Aorta (tissue), 5 donors: ENCODE results near the gene ADPRH. TPM values are rescaled to one million over a fixed set of nuclear protein-coding genes. Genes with fewer than 3 reads are reported as not detected.
A peak's percentile ranks its signal among the peaks of the same experiment; 100 is the strongest.

Source experiments
- ATAC-seq: fragments of 200-7000 bp; cut with Tn5 transposase; one replicate; pipeline ENCODE4 v1.9.1; 2022; ENCODE audit warnings: moderate library complexity; ENCODE audit not compliant: low FRiP score
- DNase-seq, 2 donors: peaks; one replicate each; pipeline ENCODE4 v3.0.0-alpha.2; 2020
- H3K27ac ChIP-seq, 2 donors: one replicate each; pipeline ENCODE4 v1.5.1; 2013; ENCODE audit warnings: low read length in 2 of 2, mild to moderate bottlenecking in 2 of 2, moderate library complexity in 2 of 2, control low read depth in 1 of 2, inconsistent platforms in 1 of 2, low read depth in 1 of 2
- H3K27me3 ChIP-seq, 2 donors: one replicate each; pipeline ENCODE4 v1.6.1; 2013; ENCODE audit warnings: control low read depth in 1 of 2, low read length in 1 of 2, mild to moderate bottlenecking in 1 of 2, moderate library complexity in 1 of 2; ENCODE audit not compliant: insufficient read depth in 2 of 2, control insufficient read depth in 1 of 2
- H3K36me3 ChIP-seq, 2 donors: one replicate each; pipeline ENCODE4 v1.6.1; 2013; ENCODE audit warnings: control low read depth in 1 of 2, low read length in 1 of 2, mild to moderate bottlenecking in 1 of 2; ENCODE audit not compliant: insufficient read depth in 2 of 2, control insufficient read depth in 1 of 2
- H3K4me1 ChIP-seq, 2 donors: one replicate each; pipeline ENCODE4 v1.6.1; 2013; ENCODE audit warnings: low read length in 2 of 2, control low read depth in 1 of 2, mild to moderate bottlenecking in 1 of 2, moderate library complexity in 1 of 2; ENCODE audit not compliant: insufficient read depth in 2 of 2, control insufficient read depth in 1 of 2
- H3K4me3 ChIP-seq, 2 donors: one replicate each; pipeline ENCODE4 v1.5.1; 2013; ENCODE audit warnings: low read length in 2 of 2, control low read depth in 1 of 2, mild to moderate bottlenecking in 1 of 2
- H3K9me3 ChIP-seq: one replicate; pipeline ENCODE4 v1.6.1; 2013; ENCODE audit warnings: mild to moderate bottlenecking, low read length; ENCODE audit not compliant: control insufficient read depth
- WGBS, 2 donors: extraction: QIAGEN DNeasy Blood & Tissue Kit; methylation state at CpG; one replicate each; pipeline ENCODE4 v1.1.7; 2013; 5-methylcytosine and 5-hydroxymethylcytosine counted together
- intact Hi-C, 2 donors: fragments of 100-400 bp; cut with DNase I; formaldehyde crosslinking; loops; one replicate each; pipeline versions ENCODE4 v1.14.2 to v1.15.0; 2022
- polyA plus RNA-seq, 2 donors: library from polyadenylated mRNA; stranded (reverse); fragments of 200-250 nt; gene quantifications; one replicate each; pipeline ENCODE4 v1.2.3, GENCODE V29; 2013
- total RNA-seq, 2 donors: library from RNA; stranded (reverse); fragmentation: NEBNext Ultra II Directional; extraction: Animal tissue kit (Norgen Biotek cat#: 25700); gene quantifications; one replicate each; pipeline ENCODE4 v1.2.1, GENCODE V29; 2021
- donor health status: healthy with polysubstance abuse.
- donor health status: Bipolar disorder and iron deficiency.
- donor health status: DM: no; HTN: no; CAD: no.
- donor health status: DM: no; HTN: no; CAD: no.
- donor health status: DM: yes; HTN: yes; CAD: no.

Gene ADPRH
- total and polyA plus RNA-seq, 4 donors: 5.6 to 13.9 (median 10.5) TPM

DNA sequence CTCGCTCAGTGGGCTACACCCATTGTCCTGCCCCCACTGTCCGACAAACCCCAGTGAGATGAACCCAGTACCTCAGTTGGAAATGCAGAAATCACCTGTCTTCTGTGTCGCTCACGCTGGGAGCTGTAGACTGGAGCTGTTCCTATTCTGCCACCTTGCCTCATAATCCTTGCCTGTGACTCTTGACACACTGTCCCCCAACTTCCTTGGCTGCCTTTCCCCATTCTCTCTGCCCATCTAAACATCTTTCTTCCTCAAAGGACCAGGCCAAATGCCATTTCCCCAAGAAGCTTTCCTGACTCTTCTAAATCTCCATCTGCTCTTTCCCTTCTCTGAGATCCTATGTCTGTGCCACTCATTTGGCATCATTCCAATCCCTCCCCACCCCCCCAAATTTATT is 10.1 kb upstream of the ADPRH start:
- no peaks in the 10 kb centered on the region for H3K36me3 ChIP-seq
- H3K27me3 ChIP-seq: no peaks in the 10 kb centered on the region
- no peaks in the 10 kb centered on the region for H3K9me3 ChIP-seq
- no peak overlapping the region for H3K4me3 ChIP-seq
- intact Hi-C loops: no loop called here
- ATAC-seq (no peak), DNase-seq (no peak)
- H3K4me1 ChIP-seq: no peaks in the 10 kb centered on the region
- no peak overlapping the region for H3K27ac ChIP-seq
- 87 to 88% methylated on average over 4 of the region's 4 CpGs for WGBS, 2 donors

DNA sequence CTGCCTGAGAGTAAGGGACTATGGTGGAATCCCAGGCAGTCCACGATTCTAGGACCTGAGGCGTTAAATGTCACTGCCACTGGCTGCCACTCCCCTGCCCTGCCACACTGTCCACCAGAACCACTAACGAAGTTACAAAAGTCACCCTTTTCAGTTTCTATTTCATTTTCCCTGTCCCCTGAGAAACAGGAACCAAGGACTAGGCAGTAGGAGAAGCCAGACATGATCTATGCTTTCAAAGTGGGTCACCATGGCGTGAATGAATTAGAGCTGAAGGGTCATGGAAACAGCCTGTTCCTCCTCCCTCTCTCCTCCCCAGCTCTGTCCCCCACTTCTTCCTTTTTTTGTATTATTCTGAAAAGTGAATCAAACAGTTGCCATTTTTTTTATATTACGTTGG is 9.1 kb upstream of the ADPRH start:
- Histone ChIP-seq H3K27me3 (no peaks in the 10 kb centered on the region), H3K9me3 (no peaks in the 10 kb centered on the region), H3K4me3 (no peak overlapping the region), H3K27ac (no peak overlapping the region), H3K36me3 (no peaks in the 10 kb centered on the region), H3K4me1 (no peaks in the 10 kb centered on the region)
- intact Hi-C loops: no loop called here
- no peak for DNase-seq
- 83 to 86% methylated on average over 5 of the region's 5 CpGs for WGBS, 2 donors
- peak; percentile 62 for ATAC-seq

GRCh38 chr3:119571230-119571629 is 8.1 kb upstream of the ADPRH start:
- Histone ChIP-seq H3K9me3 (no peaks in the 10 kb centered on the region), H3K4me1 (no peaks in the 10 kb centered on the region), H3K4me3 (no peak overlapping the region), H3K36me3 (no peaks in the 10 kb centered on the region), H3K27me3 (no peaks in the 10 kb centered on the region), H3K27ac (no peak overlapping the region)
- no peak for ATAC-seq
- intact Hi-C loops: no loop called here
- no peak for DNase-seq
- 91 to 97% methylated on average over 1 of the region's 1 CpG for WGBS, 2 donors

DNA sequence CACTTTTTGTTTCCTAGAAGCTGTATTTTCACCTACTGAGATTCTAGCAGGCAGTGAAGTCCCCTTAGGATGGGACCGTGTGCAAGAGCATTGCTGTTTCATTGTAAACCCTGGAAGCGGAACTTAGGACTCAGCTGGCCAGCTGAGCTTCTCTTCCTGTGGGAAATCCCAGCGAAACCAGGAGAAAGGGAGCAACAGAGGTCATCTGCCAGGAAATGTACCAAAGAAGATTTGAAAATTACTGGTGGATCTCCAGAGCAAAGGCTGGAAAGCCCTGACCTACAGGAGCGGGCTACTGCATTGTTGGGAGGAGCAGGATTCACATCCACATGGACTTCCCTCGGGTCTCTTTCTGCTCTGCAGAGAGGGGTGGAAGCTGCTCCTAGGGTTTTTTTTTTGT is 7.6 kb upstream of the ADPRH start:
- H3K4me1 ChIP-seq: no peaks in the 10 kb centered on the region
- H3K27ac ChIP-seq: no peak overlapping the region
- no peaks in the 10 kb centered on the region for H3K27me3 ChIP-seq
- no peaks in the 10 kb centered on the region for H3K9me3 ChIP-seq
- no peak for ATAC-seq
- 82 to 84% methylated on average over 5 of the region's 5 CpGs for WGBS, 2 donors
- DNase-seq: no peak
- H3K36me3 ChIP-seq: no peaks in the 10 kb centered on the region
- intact Hi-C loops: no loop called here
- no peak overlapping the region for H3K4me3 ChIP-seq

DNA sequence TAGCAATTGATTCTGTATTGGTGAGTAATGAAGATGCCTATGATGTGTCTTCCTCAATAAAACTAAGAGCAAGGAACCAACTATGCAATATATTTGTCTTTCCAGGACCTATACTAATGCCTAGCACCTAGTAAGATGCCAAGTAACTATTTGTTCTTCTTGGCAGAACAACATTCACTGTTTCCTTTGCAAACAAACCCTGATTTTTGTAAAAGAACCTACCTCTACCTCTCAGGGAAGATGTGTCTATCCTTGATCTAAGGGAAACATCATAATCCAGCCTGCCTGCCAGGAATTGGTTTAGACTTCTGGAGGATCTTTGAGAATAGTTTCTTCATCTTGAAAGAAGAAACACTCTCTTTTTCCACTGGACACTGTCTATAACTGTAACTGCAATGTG is 3.8 kb upstream of the ADPRH start:
- no peak for ATAC-seq
- intact Hi-C loops: loop anchor here in 1 of 2 donors (5.0 kb wide), 1 partner anchor 52 kb away; no protein-coding TSS in a partner anchor

GRCh38 chr3:119580067-119580760 is 922 bp downstream of the ADPRH start:
- intact Hi-C loops: no loop called here
- Histone ChIP-seq H3K4me3 (peak overlapping the region; percentile 49 to 83), H3K4me1 (no peaks in the 10 kb centered on the region), H3K36me3 (no peaks in the 10 kb centered on the region), H3K27me3 (no peaks in the 10 kb centered on the region), H3K9me3 (no peaks in the 10 kb centered on the region), H3K27ac (peak overlapping the region; percentile 23 to 87)
- ATAC-seq: peak; percentile 62
- peak; percentile 67 to 72 for DNase-seq
- 15 to 24% methylated on average over 16 of the region's 16 CpGs for WGBS, 2 donors

More for the DNA sequence above, 3.8 kb upstream of the ADPRH start:
- Histone ChIP-seq H3K4me3 (no peak overlapping the region), H3K36me3 (no peaks in the 10 kb centered on the region), H3K4me1 (no peaks in the 10 kb centered on the region), H3K27me3 (no peaks in the 10 kb centered on the region), H3K9me3 (no peaks in the 10 kb centered on the region), H3K27ac (no peak overlapping the region)
- DNase-seq: no peak

GRCh38 chr3:119582178-119582577 is 2.9 kb downstream of the ADPRH start:
- no peaks in the 10 kb centered on the region for H3K9me3 ChIP-seq
- no peak overlapping the region for H3K27ac ChIP-seq
- intact Hi-C loops: no loop called here
- no peak for DNase-seq
- ATAC-seq: no peak
- H3K36me3 ChIP-seq: peaks cover 0 to 3% of the 10 kb centered on the region in 2 donors
- no peaks in the 10 kb centered on the region for H3K4me1 ChIP-seq
- H3K27me3 ChIP-seq: no peaks in the 10 kb centered on the region
- WGBS, 2 donors: 91 to 92% methylated on average over 6 of the region's 6 CpGs
- H3K4me3 ChIP-seq: no peak overlapping the region

DNA sequence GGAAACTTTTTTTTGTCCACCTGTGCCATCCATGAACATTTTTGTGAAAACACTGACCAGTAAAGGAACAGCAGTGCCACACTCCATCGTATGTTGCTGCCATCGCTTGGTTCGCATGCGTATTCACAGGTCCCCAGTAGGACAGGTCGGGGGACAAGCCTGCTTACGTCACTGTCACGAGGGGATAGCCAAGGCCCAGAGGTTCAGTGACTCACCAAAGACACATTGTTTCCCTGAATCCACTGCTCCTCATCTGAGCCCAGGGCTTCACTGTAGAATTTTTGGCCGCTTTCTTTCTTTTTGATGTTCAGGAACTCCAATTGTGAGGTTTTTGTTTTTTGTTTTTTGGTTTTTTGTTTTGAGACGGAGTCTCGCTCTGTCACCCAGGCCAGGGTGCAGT is 5.9 kb downstream of the ADPRH start:
- H3K27me3 ChIP-seq: no peaks in the 10 kb centered on the region
- no peak for DNase-seq
- intact Hi-C loops: no loop called here
- no peaks in the 10 kb centered on the region for H3K4me1 ChIP-seq
- H3K27ac ChIP-seq: no peak overlapping the region
- H3K9me3 ChIP-seq: no peaks in the 10 kb centered on the region
- H3K36me3 ChIP-seq: peaks cover 0 to 3% of the 10 kb centered on the region in 2 donors
- no peak for ATAC-seq
- WGBS, 2 donors: 92 to 93% methylated on average over 10 of the region's 10 CpGs
- no peak overlapping the region for H3K4me3 ChIP-seq

DNA sequence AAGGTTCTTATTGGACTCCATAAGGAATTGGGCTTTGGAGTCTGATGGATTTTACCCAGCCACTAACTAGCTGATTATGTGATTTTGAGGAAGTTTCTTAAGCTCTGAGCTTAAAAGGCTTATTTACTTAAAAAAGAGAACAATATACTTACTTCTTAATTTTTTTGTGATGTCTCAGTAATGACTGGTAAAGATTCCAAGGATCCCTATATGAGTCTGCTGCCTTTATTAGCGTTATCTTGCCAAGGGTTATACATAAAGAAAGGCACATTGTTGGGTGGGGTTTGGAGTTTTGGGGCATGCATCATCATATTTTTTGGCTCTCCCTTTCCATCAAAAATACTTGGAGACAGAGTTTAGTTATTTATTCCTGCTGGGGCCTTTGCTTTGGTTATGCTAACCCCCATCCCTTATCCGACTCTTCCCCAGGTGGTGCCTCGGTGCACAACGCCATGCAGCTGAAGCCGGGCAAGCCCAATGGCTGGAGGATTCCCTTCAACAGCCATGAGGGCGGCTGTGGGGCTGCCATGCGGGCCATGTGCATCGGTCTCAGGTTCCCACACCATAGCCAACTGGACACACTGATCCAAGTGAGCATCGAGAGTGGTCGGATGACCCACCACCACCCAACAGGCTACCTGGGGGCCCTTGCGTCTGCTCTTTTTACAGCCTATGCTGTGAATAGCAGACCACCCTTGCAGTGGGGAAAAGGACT is 6.7 kb downstream of the ADPRH start:
- Histone ChIP-seq H3K9me3 (no peaks in the 10 kb centered on the region), H3K4me1 (no peaks in the 10 kb centered on the region)
- intact Hi-C loops: no loop called here

More for the DNA sequence above, 6.7 kb downstream of the ADPRH start:
- DNase-seq: no peak
- Histone ChIP-seq H3K27me3 (no peaks in the 10 kb centered on the region), H3K27ac (no peak overlapping the region), H3K36me3 (peaks cover 0 to 6% of the 10 kb centered on the region in 2 donors), H3K4me3 (no peak overlapping the region)
- ATAC-seq: no peak
- 95% methylated on average over 11 of the region's 11 CpGs for WGBS, 2 donors
